ENCODE measurements around the gene FANCM. TPM values are rescaled to one million over a fixed set of nuclear protein-coding genes. Genes with fewer than 3 reads are reported as not detected.

FANCM gene
- total RNA-seq, 1 experiment from 2014 or later = 11.4 TPM

- CTCF ChIA-PET = interaction anchor here (0.9 to 1.5 kb wide), 2 partner anchors 14 to 199 kb away, joined by 3 to 4 read pairs; no protein-coding TSS in a partner anchor
- no TSS peak for BruUV-seq (replicated peaks)
These were observed 22.6 kb upstream of the FANCM start for GRCh38 chr14:45112896-45113781.

GRCh38 chr14:45114327-45114726 lies 21.4 kb upstream of the FANCM start:
- intact Hi-C loops (cut with micrococcal nuclease; ENCODE audit: unreplicated experiment) = no loop called here
- TF ChIP-seq CTCF (IDR thresholded peaks at IDR 0.05; ENCODE audit: unreplicated experiment) = no peak
- peaks cover 12% of the 10 kb centered on the region for H3K36me3 Mint-ChIP-seq (ENCODE audit: insufficient read depth, unreplicated experiment)

More at GRCh38 chr14:45112896-45113781, 22.6 kb upstream of the FANCM start:
- intact Hi-C loops (cut with micrococcal nuclease; ENCODE audit: unreplicated experiment) = no loop called here
- no peak for DNase-seq
- H3K27me3 Mint-ChIP-seq (ENCODE audit: unreplicated experiment) = no peaks in the 10 kb centered on the region
- no peaks in the 10 kb centered on the region for H3K9me3 Mint-ChIP-seq (ENCODE audit: low read depth, unreplicated experiment)
- peak overlapping the region; percentile 22 for H3K4me3 Mint-ChIP-seq (ENCODE audit: low read depth, unreplicated experiment)
- H3K27ac Mint-ChIP-seq (ENCODE audit: unreplicated experiment) = peak overlapping the region; percentile 58
- no peak for TF ChIP-seq CTCF (IDR thresholded peaks at IDR 0.05; ENCODE audit: unreplicated experiment)
- peaks cover 12% of the 10 kb centered on the region for H3K36me3 Mint-ChIP-seq (ENCODE audit: insufficient read depth, unreplicated experiment)
- peaks cover 18% of the 10 kb centered on the region for H3K4me1 Mint-ChIP-seq (ENCODE audit: low read depth, unreplicated experiment)

GRCh38 chr14:45118594-45118993 lies 17.1 kb upstream of the FANCM start:
- CTCF ChIA-PET = no interaction called here
- H3K27ac Mint-ChIP-seq (ENCODE audit: unreplicated experiment) = no peak overlapping the region
- no peak for TF ChIP-seq CTCF (IDR thresholded peaks at IDR 0.05; ENCODE audit: unreplicated experiment)
- intact Hi-C loops (cut with micrococcal nuclease; ENCODE audit: unreplicated experiment) = no loop called here
- peaks cover 5% of the 10 kb centered on the region for H3K4me1 Mint-ChIP-seq (ENCODE audit: low read depth, unreplicated experiment)
- H3K27me3 Mint-ChIP-seq (ENCODE audit: unreplicated experiment) = no peaks in the 10 kb centered on the region
- DNase-seq = no peak
- BruUV-seq (replicated peaks) = no TSS peak
- H3K36me3 Mint-ChIP-seq (ENCODE audit: insufficient read depth, unreplicated experiment) = peaks cover 12% of the 10 kb centered on the region
- H3K9me3 Mint-ChIP-seq (ENCODE audit: low read depth, unreplicated experiment) = no peaks in the 10 kb centered on the region
- H3K4me3 Mint-ChIP-seq (ENCODE audit: low read depth, unreplicated experiment) = no peak overlapping the region

More at GRCh38 chr14:45114327-45114726, 21.4 kb upstream of the FANCM start:
- Mint-ChIP-seq H3K27me3 (ENCODE audit: unreplicated experiment) (no peaks in the 10 kb centered on the region), H3K4me3 (ENCODE audit: low read depth, unreplicated experiment) (no peak overlapping the region), H3K9me3 (ENCODE audit: low read depth, unreplicated experiment) (no peaks in the 10 kb centered on the region), H3K27ac (ENCODE audit: unreplicated experiment) (no peak overlapping the region), H3K4me1 (ENCODE audit: low read depth, unreplicated experiment) (peaks cover 18% of the 10 kb centered on the region)
- no TSS peak for BruUV-seq (replicated peaks)
- CTCF ChIA-PET = interaction anchor here (1.5 kb wide), 1 partner anchor 201 kb away, joined by 4 read pairs; no protein-coding TSS in a partner anchor
- no peak for DNase-seq

- intact Hi-C loops (cut with micrococcal nuclease; ENCODE audit: unreplicated experiment) = no loop called here
These were observed 15.6 kb upstream of the FANCM start for GRCh38 chr14:45120096-45120495.

More at GRCh38 chr14:45120096-45120495, 15.6 kb upstream of the FANCM start:
- Mint-ChIP-seq H3K4me1 (ENCODE audit: low read depth, unreplicated experiment) (no peaks in the 10 kb centered on the region), H3K36me3 (ENCODE audit: insufficient read depth, unreplicated experiment) (peaks cover 13% of the 10 kb centered on the region), H3K27ac (ENCODE audit: unreplicated experiment) (peak overlapping the region; percentile 64), H3K4me3 (ENCODE audit: low read depth, unreplicated experiment) (no peak overlapping the region), H3K9me3 (ENCODE audit: low read depth, unreplicated experiment) (no peaks in the 10 kb centered on the region), H3K27me3 (ENCODE audit: unreplicated experiment) (no peaks in the 10 kb centered on the region)
- no TSS peak for BruUV-seq (replicated peaks)
- TF ChIP-seq CTCF (IDR thresholded peaks at IDR 0.05; ENCODE audit: unreplicated experiment) = no peak
- no peak for DNase-seq
- CTCF ChIA-PET = no interaction called here

Data from Calu3 (cell line).